ENCODE data around the gene CBLN3.

- TF ChIP-seq EZH2phosphoT487 (IDR thresholded peaks at IDR 0.05; ENCODE audit: borderline replicate concordance, low read depth, low read length) (no peak), CTCF (conservative IDR thresholded peaks at IDR 0.05; ENCODE audit: low read length) (no peak)
Measured at GRCh38 chr14:24435192-24435810, 5.8 kb upstream of the CBLN3 start.

All from OCI-LY7 (cell line).